ENCODE results near the gene ZC3H13.
A peak's percentile ranks its signal among the peaks of the same experiment; 100 is the strongest.

The ZC3H13 gene

DNA sequence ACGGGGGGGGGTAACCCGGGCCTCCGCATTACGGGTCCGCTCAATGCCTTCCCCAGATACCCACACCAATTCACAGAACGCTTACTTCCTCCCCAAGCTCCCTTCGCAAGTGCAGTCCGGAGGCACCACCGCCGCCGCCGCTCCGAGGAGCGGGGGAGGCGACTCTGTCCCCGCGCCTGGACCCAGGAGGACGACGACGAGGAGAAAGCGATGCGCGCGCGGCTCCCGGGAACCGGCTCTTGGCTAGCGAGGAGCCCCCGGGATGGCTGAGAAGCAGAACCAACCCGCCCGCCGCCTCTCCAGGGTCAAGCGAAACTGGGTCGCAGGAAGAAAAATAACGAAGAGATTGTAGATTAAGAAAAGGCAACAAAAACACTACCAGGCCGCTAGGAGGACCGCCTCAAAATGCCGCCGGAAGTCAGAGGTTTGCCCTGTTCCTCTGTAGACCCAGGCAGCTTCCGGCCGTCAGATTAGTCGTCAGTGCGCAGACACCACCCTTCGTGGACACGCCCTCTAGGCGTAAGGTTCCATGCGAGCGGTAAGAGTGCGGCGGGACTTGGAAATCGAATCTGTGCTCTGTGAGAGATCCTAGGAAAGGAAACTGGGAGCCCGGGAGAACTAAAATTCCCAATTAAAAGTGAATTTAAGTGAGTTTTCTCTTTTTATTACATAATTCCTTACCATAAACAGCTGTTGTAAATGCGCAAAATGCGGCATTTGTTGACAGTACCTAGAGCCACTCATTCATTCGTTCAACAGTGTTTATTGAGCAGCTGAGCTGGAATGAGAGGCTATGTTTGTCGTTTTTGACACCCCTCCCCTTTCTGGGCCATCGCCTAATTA is at the start of gene ZC3H13:
TSS of gene ZC3H13 (minus strand) at position 428 of the 843 bp plus-strand sequence. CDS start 7,239 bp downstream, outside the sequence.
- TF ChIP-seq, protein P1, sequence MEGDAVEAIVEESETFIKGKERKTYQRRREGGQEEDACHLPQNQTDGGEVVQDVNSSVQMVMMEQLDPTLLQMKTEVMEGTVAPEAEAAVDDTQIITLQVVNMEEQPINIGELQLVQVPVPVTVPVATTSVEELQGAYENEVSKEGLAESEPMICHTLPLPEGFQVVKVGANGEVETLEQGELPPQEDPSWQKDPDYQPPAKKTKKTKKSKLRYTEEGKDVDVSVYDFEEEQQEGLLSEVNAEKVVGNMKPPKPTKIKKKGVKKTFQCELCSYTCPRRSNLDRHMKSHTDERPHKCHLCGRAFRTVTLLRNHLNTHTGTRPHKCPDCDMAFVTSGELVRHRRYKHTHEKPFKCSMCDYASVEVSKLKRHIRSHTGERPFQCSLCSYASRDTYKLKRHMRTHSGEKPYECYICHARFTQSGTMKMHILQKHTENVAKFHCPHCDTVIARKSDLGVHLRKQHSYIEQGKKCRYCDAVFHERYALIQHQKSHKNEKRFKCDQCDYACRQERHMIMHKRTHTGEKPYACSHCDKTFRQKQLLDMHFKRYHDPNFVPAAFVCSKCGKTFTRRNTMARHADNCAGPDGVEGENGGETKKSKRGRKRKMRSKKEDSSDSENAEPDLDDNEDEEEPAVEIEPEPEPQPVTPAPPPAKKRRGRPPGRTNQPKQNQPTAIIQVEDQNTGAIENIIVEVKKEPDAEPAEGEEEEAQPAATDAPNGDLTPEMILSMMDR (IDR thresholded peaks at IDR 0.05; ENCODE audit: control extremely low read depth, extremely low read depth, low read depth, missing control alignments) = no peak
- peak; percentile 93 for DNase-seq (ENCODE audit: extremely low spot score)
- CTCF ChIA-PET = interaction anchor here (0.8 to 2.0 kb wide), 8 partner anchors 10 to 269 kb away, joined by 3 to 9 read pairs (median 4); no protein-coding TSS in a partner anchor
- POLR2A ChIA-PET = interaction anchor here (0.6 to 0.7 kb wide), 4 partner anchors 47 to 711 kb away, joined by 3 to 6 read pairs (median 4); partner anchors contain the start of gene TPT1

DNA sequence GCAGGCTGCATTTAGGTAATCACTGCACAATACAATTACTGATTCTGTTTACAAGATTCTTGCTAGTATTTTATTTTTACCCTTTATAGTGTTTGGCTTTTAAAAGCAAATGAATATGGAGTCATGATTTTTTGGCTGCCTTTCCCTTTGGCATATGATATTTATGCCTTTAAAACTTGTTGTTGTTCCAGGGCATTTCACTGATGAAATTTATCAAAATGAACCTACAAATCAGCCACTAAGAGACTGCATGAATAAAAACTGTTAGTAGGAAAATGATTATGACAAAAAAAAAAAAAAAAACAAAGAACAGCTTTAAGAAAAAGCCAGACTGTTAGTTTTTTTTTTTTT is 49.7 kb upstream of the ZC3H13 start:
- ChIA-PET POLR2A (no interaction called here), CTCF (interaction anchor here (2.2 kb wide), 1 partner anchor 24 kb away, joined by 6 read pairs; no protein-coding TSS in a partner anchor)
- no peak for DNase-seq (ENCODE audit: extremely low spot score)
- TF ChIP-seq, protein P1 (IDR thresholded peaks at IDR 0.05; ENCODE audit: control extremely low read depth, extremely low read depth, low read depth, missing control alignments) = no peak

GRCh38 chr13:46101484-46102254 is 49.1 kb upstream of the ZC3H13 start:
- no peak for DNase-seq (ENCODE audit: extremely low spot score)
- TF ChIP-seq, protein P1 (IDR thresholded peaks at IDR 0.05; ENCODE audit: control extremely low read depth, extremely low read depth, low read depth, missing control alignments) = no peak
- ChIA-PET POLR2A (no interaction called here), CTCF (interaction anchor here (2.2 kb wide), 1 partner anchor 25 kb away, joined by 6 read pairs; no protein-coding TSS in a partner anchor)

GRCh38 chr13:46101002-46101401 is 48.5 kb upstream of the ZC3H13 start:
- no peak for DNase-seq (ENCODE audit: extremely low spot score)
- ChIA-PET CTCF (interaction anchor here (1.8 to 2.2 kb wide), 2 partner anchors 9 to 26 kb away, joined by 6 to 8 read pairs; no protein-coding TSS in a partner anchor), POLR2A (no interaction called here)
- TF ChIP-seq, protein P1 (IDR thresholded peaks at IDR 0.05; ENCODE audit: control extremely low read depth, extremely low read depth, low read depth, missing control alignments) = no peak

DNA sequence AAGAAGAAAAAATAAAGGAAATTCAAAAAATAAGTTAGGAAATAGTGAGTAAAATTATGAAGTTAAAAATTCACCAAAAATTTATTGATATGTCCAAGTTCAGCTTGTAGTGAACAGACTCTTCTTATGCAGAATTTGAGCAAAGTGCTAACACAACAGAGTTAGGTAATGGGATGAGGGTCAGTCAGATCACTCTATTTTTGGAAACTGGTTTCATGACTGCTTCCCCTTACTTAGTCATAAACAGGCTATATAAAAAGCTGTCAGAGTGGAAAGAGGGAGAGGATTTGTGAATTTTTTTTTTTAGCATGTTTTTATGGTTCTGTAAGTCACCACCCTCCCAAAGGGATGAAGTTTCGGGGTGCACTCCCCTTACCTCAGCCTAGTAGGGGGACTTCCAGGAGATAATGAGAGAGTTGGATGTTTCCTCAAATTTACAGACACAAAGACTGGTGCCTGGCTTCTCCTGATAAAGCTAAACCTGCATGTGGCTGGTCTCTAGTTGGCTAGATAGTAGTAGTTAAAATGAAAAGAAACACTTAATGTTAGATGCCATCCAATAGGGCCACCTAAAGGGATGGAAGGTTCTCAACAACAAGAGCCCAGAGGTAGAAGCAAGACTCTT is 47.8 kb upstream of the ZC3H13 start:
- POLR2A ChIA-PET = no interaction called here
- TF ChIP-seq, protein P1 (IDR thresholded peaks at IDR 0.05; ENCODE audit: control extremely low read depth, extremely low read depth, low read depth, missing control alignments) = no peak
- CTCF ChIA-PET = interaction anchor here (1.6 to 2.2 kb wide), 4 partner anchors 9 to 28 kb away, joined by 4 to 8 read pairs (median 5); no protein-coding TSS in a partner anchor
- DNase-seq (ENCODE audit: extremely low spot score) = peak; percentile 46

GRCh38 chr13:46097663-46098062 is 45.1 kb upstream of the ZC3H13 start:
- DNase-seq (ENCODE audit: extremely low spot score) = no peak
- ChIA-PET POLR2A (no interaction called here), CTCF (interaction anchor here (0.9 to 1.7 kb wide), 6 partner anchors 8 to 43 kb away, joined by 3 to 4 read pairs (median 4); no protein-coding TSS in a partner anchor)
- TF ChIP-seq, protein P1 (IDR thresholded peaks at IDR 0.05; ENCODE audit: control extremely low read depth, extremely low read depth, low read depth, missing control alignments) = no peak
